DMS53 treated with DMSO at 0.1 percent for 48 hours (cell line): ENCODE results near the gene L3MBTL2.
A peak's percentile ranks its signal among the peaks of the same experiment; 100 is the strongest.
"Not testable (repeated sequence)": the region's sequence is repeated elsewhere in the genome, so short reads cannot be mapped to it uniquely, and the experiment has no call there.

Experiments
- DNase-seq: peaks from one replicate; lab custom pipeline; 2025; ENCODE audit not compliant: unreplicated experiment; lab: John Stamatoyannopoulos, UW

L3MBTL2 gene

DNA sequence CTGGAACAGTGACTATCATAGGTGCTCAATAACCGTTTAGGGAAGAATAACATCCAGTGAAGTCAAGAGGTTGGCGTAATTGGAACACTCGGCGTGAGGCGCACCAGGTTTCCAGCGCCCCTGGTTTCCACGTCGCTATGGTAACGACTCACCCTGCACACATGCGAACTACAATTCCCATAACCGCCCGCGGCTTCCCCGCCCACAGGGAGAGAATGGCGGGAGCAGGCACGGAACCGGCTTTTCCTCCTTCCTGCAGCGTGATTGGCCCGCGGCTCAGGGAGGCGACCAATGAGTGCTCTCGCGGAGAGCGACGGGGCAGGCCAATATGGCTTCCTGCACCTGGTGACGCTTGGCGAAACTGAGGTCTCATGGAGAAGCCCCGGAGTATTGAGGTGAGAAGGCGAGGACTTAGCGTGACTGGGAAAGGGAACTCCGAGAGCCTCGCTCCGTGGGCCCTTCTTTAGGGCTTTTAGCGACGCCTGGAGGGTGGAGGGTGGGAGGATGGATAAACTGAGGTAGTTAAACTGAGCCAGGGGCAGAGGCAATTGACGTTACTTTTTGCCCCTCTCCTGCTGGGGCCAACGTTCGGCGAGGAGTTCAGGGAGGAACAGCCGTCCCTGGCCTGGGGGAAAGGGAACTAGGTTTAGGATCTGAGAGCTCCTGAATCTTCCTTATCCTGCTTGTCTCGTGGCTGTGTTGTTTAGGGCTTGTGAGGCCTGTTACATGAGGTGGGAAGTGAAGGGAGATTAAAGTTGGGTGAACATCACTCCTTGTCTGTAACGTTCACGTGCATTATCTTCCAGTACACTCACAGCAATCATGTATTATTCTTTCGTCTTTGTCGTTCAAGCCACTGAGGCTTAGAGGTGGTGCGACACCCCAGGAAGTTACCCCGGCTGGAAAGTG, at the start of gene L3MBTL2:
Gene L3MBTL2, plus strand, starts transcription at position 321 of the 909 bp plus-strand sequence. Its CDS starts 51 bp downstream, at position 372.
- peak; percentile 82 for DNase-seq

DNA sequence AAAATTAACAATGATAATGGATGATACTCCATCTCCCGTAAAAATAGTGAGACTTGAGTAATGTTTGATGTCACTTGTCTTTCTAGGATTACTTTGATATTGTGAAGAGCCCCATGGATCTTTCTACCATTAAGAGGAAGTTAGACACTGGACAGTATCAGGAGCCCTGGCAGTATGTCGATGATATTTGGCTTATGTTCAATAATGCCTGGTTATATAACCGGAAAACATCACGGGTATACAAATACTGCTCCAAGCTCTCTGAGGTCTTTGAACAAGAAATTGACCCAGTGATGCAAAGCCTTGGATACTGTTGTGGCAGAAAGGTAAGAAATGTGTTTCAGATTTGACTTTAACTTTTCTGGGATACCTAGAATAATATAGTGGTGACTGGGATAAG, 48.0 kb upstream of the L3MBTL2 start:
- no peak for DNase-seq

DNA sequence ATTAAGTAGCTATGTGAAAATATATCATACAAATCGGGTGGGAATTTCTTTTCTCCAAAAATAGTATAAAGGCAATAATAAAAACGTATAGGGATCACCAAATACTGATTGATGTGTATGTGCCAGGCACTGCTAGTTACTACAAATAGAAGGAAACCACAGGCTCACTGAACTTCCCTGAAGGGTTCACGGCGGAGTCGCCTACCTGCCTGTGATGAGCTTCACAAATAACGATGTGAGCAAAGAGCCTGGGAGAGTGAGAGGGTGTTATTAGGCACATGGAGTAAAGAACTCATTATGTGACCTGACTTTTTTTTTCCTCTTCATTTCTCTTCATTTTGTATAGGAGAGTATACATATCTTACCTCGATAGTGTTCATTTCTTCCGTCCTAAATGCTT, 36.0 kb upstream of the L3MBTL2 start:
- DNase-seq, result no peak

DNA sequence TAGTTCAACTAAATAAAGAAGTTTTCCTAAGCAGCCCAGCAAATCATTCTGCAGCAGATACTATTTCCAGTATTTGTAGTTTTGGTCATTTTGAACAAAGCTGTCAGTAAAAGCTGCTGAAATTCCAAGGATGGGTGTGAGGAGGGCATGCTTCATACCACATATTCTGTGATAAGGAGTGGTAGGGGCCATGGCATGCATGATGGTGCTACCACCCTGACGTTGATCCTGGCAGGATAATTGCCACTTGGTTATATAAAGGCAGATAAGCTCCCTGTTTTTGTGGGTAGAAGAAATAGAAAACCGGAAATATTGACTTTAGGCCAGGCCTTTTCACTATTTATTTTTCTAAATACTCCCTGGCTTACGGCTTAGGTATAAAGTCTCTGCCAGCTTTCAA, 33.1 kb upstream of the L3MBTL2 start:
- no peak for DNase-seq

DNA sequence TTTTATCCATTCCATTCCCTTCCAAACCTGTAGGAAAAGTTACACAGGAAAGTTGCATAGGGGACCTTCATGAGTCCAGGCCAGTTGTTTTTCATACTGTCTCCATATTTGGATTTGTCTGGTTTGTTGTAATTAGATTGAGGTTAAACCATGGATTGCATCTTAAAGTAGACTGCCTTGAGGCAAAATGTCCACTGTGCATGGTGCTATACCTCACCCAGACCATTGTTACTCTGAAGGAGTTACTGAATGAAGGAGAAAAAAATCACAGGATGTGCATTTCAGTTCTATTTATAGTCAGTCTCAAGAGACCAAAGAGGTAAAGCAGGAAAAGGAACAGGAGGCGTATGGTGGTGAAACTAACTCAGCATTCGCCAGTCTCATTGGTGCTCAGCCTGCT, 29.6 kb upstream of the L3MBTL2 start:
- DNase-seq, result no peak

DNA sequence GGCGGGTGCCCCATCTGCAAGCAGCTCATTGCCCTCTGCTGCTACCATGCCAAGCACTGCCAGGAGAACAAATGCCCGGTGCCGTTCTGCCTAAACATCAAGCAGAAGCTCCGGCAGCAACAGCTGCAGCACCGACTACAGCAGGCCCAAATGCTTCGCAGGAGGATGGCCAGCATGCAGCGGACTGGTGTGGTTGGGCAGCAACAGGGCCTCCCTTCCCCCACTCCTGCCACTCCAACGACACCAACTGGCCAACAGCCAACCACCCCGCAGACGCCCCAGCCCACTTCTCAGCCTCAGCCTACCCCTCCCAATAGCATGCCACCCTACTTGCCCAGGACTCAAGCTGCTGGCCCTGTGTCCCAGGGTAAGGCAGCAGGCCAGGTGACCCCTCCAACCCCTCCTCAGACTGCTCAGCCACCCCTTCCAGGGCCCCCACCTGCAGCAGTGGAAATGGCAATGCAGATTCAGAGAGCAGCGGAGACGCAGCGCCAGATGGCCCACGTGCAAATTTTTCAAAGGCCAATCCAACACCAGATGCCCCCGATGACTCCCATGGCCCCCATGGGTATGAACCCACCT, 28.0 kb upstream of the L3MBTL2 start:
- no peak for DNase-seq

DNA sequence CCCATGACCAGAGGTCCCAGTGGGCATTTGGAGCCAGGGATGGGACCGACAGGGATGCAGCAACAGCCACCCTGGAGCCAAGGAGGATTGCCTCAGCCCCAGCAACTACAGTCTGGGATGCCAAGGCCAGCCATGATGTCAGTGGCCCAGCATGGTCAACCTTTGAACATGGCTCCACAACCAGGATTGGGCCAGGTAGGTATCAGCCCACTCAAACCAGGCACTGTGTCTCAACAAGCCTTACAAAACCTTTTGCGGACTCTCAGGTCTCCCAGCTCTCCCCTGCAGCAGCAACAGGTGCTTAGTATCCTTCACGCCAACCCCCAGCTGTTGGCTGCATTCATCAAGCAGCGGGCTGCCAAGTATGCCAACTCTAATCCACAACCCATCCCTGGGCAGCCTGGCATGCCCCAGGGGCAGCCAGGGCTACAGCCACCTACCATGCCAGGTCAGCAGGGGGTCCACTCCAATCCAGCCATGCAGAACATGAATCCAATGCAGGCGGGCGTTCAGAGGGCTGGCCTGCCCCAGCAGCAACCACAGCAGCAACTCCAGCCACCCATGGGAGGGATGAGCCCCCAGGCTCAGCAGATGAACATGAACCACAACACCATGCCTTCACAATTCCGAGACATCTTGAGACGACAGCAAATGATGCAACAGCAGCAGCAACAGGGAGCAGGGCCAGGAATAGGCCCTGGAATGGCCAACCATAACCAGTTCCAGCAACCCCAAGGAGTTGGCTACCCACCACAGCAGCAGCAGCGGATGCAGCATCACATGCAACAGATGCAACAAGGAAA, 27.3 kb upstream of the L3MBTL2 start:
- DNase-seq, result no peak

DNA sequence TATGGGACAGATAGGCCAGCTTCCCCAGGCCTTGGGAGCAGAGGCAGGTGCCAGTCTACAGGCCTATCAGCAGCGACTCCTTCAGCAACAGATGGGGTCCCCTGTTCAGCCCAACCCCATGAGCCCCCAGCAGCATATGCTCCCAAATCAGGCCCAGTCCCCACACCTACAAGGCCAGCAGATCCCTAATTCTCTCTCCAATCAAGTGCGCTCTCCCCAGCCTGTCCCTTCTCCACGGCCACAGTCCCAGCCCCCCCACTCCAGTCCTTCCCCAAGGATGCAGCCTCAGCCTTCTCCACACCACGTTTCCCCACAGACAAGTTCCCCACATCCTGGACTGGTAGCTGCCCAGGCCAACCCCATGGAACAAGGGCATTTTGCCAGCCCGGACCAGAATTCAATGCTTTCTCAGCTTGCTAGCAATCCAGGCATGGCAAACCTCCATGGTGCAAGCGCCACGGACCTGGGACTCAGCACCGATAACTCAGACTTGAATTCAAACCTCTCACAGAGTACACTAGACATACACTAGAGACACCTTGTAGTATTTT, 26.6 kb upstream of the L3MBTL2 start:
- DNase-seq, result no peak

DNA sequence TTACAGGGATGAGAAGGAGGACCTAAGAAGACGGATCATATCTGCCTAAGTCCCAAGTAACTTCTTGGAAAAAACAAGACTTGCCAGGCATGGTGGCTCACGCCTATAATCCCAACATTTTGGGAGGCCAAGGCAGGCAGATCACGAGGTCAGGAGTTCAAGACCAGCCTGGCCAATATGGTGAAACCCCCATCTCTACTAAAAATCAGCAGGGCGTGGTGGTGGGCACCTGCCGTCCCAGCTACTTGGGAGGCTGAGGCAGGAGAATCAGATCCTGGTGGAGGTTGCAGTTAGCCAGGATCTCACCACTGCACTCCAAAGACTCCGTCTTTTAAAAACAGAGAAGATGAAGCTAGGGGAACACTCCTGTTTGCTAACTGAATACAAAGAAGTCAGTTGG, 24.8 kb upstream of the L3MBTL2 start:
- not testable (repeated sequence) for DNase-seq

DNA sequence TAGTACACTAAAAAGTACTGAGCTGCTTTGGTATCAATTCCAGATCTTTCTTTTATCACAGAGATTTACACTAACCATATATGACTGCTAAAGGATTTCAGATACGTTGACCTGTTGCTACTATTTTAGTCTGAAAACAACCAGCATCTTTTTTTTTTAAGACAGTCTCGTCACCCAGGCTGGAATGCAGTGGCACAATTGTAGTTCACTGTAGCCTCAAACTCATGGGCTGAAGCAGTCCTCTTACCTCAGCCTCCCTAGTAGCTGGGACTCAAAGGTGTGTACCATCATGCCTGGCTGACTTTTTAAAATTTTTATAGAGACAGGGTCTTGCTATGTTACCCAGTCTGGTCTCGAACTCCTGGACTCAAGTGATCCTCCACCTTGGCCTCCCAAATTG, 24.2 kb upstream of the L3MBTL2 start:
- DNase-seq, result no peak

DNA sequence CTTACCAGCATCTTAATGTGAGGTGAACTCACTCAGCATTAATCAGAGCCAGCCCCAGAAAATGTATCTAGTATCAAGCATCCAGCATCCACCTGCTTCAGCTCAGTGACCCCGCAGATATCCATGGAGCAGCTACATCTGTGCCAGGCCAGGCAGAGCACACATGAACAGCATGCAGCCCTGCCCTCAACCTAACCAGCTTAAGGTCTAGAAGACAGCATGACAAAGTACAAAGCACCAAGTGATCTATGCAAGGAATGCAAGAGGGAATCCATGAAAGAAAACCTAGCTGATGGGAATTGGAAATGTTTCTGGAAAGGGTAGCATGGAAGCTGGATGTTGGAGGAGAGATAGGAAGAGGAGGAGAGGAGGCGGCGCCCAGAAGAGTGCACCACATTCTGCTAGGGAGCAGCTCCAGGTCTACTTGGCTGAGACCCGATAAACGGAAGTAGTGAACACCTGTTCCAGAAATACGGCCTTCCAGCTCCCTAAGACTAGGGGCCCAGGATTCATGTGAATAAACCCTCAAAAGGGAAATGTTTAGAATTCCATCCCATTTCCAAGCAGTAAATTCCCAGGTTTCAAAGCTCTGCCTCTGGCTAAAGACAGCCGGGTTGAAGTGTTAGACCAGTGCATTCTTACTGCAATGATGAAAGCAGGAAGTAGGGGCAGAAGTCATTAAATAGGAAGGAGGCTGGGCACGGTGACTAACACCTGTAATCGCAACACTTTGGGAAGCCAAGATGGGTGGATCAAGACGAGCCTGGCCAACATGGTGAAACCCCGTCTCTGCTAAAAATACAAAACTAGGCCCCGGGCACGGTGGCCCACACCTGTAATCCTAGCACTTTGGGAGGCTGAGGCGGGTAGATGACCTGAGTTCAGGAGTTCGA, 23.5 kb upstream of the L3MBTL2 start:
- DNase-seq, result peak; percentile 43

DNA sequence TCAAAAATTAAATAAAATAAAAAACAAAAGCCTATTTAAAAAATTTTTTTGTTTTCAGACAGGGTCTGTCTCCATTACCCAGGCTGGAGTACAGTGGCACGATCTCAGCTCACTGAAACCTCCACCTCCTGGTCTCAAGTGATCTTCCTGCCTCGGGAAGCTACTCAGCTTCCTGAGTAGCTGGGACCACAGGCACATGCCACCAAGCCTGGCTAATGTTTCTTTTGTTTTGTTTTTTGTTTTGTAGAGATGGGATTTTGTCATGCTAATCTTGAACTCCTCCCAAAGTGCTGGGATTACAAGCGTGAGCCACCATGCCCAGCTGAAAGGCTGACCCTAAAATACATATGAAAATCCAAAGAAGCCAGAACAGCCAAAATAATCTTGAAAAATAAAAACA, 20.4 kb upstream of the L3MBTL2 start:
- DNase-seq, result no peak

DNA sequence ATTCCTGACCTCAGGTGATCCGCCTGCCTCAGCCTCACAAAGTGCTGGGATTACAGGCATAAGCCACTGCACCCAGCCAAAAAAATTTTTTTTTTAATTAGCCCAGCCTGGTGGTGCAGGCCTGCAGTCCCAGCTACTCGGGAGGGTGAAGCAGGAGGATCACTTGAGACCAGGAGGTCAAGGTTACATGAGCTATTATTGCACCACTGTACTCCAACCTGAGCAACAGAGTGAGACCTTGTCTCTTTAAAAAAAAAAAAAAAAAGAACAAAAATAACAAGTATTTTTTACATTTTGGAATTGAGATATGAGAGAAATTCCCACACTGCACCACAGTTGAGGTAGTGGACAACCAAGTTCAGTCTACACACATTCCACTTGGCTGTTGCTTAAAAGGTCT, 13.6 kb upstream of the L3MBTL2 start:
- DNase-seq, result no peak

DNA sequence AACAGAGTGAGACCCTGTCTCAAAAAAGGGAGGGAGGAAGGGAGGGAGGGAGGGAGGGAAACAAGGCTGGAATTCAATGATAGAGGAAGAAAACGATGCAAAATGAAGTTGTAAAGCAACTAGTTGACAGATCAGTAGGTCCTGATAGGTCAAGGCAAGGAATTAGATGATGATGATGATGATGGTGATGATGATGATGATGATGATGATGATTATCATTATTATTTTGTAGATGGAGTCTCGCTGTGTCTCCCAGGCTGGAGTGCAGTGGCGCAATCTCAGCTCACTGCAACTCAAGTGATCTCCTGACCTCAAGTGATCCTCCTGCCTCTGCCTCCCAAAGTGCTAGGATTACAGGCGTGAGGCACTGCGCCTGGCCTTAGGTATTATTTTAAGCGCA, 11.3 kb upstream of the L3MBTL2 start:
- no peak for DNase-seq

DNA sequence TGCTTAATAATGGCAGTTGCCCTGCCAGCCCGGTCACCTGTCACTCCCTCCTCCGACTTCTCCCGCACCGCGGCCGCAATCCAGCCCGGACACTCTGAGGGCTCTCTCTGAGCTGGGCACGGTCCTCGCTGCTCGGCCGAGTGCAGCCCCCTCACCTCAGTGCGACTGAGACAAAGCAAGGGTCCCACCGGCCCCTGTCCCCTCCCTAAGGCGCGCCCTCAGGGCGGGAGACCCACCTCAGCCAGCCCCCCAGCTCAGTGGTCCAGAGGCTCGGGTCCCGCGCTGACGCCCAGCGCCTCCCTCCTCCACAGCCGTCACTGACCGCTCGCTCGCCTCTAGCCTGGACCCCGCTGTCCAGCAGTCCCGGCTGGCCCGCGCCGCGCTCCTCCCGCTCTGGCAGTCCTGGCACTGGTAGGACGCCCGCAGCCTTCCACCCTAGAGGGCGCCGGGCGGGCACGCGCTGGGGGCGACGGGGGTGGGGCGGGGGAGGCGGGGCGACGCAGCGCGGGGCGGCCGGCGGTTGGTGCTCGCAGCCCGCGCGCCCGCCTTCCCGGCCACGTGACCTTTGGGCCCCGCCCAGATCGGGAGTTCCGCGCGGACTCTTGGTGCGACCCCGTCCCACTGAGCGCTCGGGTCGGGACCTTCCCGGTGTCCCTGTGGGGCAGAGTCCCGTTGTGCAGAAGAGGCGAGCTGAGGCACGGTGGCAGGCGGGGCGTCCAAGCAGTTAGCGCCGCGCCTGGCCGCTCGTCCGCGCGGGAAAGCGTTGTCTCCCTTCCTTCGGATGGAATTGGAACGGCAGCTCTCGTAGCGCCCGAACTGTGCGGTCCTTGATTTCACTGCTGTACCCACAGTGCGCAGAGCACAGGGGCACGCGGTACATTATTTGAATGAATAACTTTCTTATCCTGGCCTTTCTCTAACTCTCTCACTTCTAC, 7.8 kb upstream of the L3MBTL2 start:
- peak; percentile 58 for DNase-seq

DNA sequence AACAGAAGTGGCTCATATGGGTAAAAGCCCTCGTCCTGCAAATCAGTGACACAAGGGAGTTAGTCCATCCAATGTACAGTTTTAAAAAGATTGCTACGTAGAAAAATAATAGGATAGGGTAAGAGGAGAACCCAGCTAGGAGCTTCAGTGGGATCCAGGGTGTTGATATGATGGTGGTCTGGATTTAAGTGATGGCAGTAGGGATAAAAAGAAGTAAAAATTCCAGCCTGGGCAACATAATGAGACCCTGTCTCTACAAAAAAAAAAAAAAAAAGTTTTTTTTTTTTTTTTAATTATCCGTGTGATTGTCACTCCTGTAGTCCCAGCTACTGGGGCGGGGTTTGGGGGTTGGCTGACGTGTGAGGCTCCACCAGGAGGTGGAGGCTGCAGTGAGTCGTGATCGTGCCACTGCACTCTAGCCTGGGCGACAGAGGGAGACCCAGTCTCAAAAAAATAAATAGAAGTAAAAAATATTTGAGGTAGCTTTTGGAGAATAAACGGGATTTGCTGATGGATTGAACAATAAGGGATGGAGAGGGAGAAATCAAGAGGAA, 7.0 kb upstream of the L3MBTL2 start:
- DNase-seq, result peak; percentile 54

DNA sequence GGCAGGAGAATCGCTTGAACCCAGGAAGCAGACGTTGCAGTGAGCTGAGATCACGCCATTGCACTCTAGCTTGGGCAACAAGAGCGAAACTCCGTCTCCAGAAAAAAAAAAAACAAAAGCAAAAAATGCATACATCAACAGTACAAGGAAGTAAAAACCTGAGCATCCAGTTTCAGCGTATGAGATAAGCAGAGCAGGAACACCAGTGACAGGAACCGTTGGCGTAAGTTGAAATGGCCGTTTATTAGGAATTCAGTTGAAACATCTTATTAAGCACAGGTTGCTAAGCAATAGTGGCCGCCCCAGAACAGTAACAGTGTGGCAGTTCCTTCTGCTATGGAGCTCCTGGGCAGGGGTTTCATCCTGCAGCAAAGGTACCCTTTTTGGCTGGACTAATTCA, 4.0 kb upstream of the L3MBTL2 start:
- no peak for DNase-seq

DNA sequence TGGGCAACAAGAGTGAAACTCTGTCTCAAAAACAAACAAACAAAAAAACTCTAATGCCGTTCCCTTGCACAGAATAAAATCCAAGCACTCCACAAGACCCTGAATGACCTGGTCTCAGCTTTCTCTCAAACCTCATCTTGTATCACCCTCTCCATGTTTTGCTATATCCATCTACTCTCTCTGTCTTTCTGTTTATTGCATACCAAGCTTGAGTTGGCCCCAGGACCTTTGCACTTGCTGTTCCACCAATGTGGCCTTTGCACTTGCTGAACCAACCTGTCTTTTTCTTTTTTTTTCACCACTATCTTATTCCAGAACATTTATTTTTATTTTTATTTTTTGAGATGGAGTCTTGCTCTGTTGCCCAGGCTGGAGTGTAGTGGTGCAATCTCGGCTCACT, 2.0 kb upstream of the L3MBTL2 start:
- DNase-seq, result no peak

DNA sequence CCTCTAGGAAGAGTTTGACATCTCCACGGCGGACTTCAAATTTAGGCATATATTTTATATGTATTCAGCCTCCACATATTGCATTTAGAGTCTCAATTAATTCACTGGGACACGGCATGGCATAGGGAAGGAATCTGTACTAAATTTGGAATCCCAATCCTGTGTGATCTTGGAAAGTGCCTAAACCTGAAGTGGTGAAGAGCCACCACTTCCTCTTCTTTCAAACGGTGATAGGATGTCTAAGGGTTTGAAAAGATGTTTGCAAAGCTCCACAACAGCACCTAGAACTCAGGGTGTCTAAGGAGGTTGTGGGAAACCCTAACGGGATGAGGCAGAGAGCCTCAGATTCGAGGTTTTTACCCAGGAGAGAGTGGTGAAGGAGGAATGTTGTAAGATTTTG, 1.0 kb upstream of the L3MBTL2 start:
- no peak for DNase-seq
